ENCODE data around the gene REN. TPM values are rescaled to one million over a fixed set of nuclear protein-coding genes. Genes with fewer than 3 reads are reported as not detected.

Gene REN
- total and polyA plus RNA-seq, 4 donors: 0.05 to 0.25 (median 0.15) TPM; not detected in 1

GRCh38 chr1:204112876-204113730 is 53.0 kb downstream of the REN start:
- Histone ChIP-seq H3K27ac (ENCODE audit: low read depth in 1 of 2, low read length in 2 of 2) (no peak overlapping the region), H3K9ac (ENCODE audit: low read depth in 1 of 2, low read length in 2 of 2) (no peak overlapping the region), H3K9me3 (ENCODE audit: control insufficient read depth in 4 of 4, low read length in 3 of 4) (no peaks in the 10 kb centered on the region), H3K36me3 (ENCODE audit: control insufficient read depth in 4 of 4, insufficient read depth in 3 of 4, low read depth in 1 of 4, low read length in 3 of 4) (peaks cover 0 to 22% (median 7%) of the 10 kb centered on the region in 4 donors), H3K4me3 (ENCODE audit: low read depth in 1 of 3, low read length in 3 of 3) (no peak overlapping the region), H3K27me3 (ENCODE audit: control insufficient read depth in 4 of 4, insufficient read depth in 4 of 4, low read length in 3 of 4) (no peaks in the 10 kb centered on the region), H3K4me1 (ENCODE audit: control insufficient read depth in 4 of 4, insufficient read depth in 4 of 4, low read length in 3 of 4) (no peaks in the 10 kb centered on the region)
- TF ChIP-seq NR2F2 (IDR thresholded peaks at IDR 0.05) (no peak), HNF4G (IDR thresholded peaks at IDR 0.05) (no peak), MAX (IDR thresholded peaks at IDR 0.05) (no peak), GABPA (IDR thresholded peaks at IDR 0.05 in 1 of 2, conservative IDR thresholded peaks at IDR 0.05 in 1 of 2) (no peak), FOXA2 (IDR thresholded peaks at IDR 0.05) (no peak), ATF3 (IDR thresholded peaks at IDR 0.05) (no peak), REST (IDR thresholded peaks at IDR 0.05) (no peak), SP1 (IDR thresholded peaks at IDR 0.05) (no peak)
- no peak for DNase-seq (ENCODE audit: low spot score)
- 89% methylated on average over 11 of the region's 11 CpGs for WGBS

- H3K4me1 ChIP-seq (ENCODE audit: control insufficient read depth in 4 of 4, insufficient read depth in 4 of 4, low read length in 3 of 4): peaks cover 0 to 5% (median 1%) of the 10 kb centered on the region in 4 donors
- no peaks in the 10 kb centered on the region for H3K9me3 ChIP-seq (ENCODE audit: control insufficient read depth in 4 of 4, low read length in 3 of 4)
- H3K36me3 ChIP-seq (ENCODE audit: control insufficient read depth in 4 of 4, insufficient read depth in 3 of 4, low read depth in 1 of 4, low read length in 3 of 4): peaks cover 0 to 8% (median 1%) of the 10 kb centered on the region in 4 donors
- DNase-seq (ENCODE audit: low spot score): no peak
- no peak overlapping the region for H3K4me3 ChIP-seq (ENCODE audit: low read depth in 1 of 3, low read length in 3 of 3)
- no peak overlapping the region for H3K27ac ChIP-seq (ENCODE audit: low read depth in 1 of 2, low read length in 2 of 2)
- H3K9ac ChIP-seq (ENCODE audit: low read depth in 1 of 2, low read length in 2 of 2): no peak overlapping the region
- WGBS: 88% methylated on average over 5 of the region's 5 CpGs
- no peaks in the 10 kb centered on the region for H3K27me3 ChIP-seq (ENCODE audit: control insufficient read depth in 4 of 4, insufficient read depth in 4 of 4, low read length in 3 of 4)
- TF ChIP-seq FOXA2 (IDR thresholded peaks at IDR 0.05): no peak
- TF ChIP-seq RAD21 (IDR thresholded peaks at IDR 0.05): no peak
- no peak for TF ChIP-seq REST (IDR thresholded peaks at IDR 0.05)
- no peak for TF ChIP-seq JUND (IDR thresholded peaks at IDR 0.05)
- no peak for TF ChIP-seq EGR1 (IDR thresholded peaks at IDR 0.05; ENCODE audit: low read depth in 2 of 2)
Measured at GRCh38 chr1:204110894-204111633, 55.1 kb downstream of the REN start.

Measured in liver (tissue), 9 donors.